PFSK-1 (cell line): ENCODE data around the gene VASH2.

Source experiments
- FOXP2 ChIP-seq: optimal IDR thresholded peaks from 2 replicates; pipeline ENCODE3; 2011; ENCODE audit warnings: borderline replicate concordance, control low read depth, inconsistent platforms; ENCODE audit not compliant: insufficient read depth; ENCODE audit errors: extremely low read length, extremely low read depth
- POLR2AphosphoS5 ChIP-seq: IDR thresholded peaks from 2 replicates; pipeline ENCODE4 v1.6.1; 2012; ENCODE audit warnings: low read depth, mild to moderate bottlenecking, control low read depth, low read length, moderate library complexity
- SIN3A ChIP-seq: IDR thresholded peaks from 2 replicates; pipeline ENCODE4 v1.6.1; 2012; ENCODE audit warnings: mild to moderate bottlenecking, low read length, moderate library complexity, borderline replicate concordance; ENCODE audit not compliant: insufficient read depth
- TAF1 ChIP-seq: IDR thresholded peaks from 2 replicates; pipeline ENCODE4 v1.6.1; 2012; ENCODE audit warnings: low read length, control low read depth, borderline replicate concordance; ENCODE audit not compliant: insufficient read depth
- TF ChIP-seq, protein P1 (sequence below), 2 experiments: IDR thresholded peaks; 2 replicates each; pipeline versions ENCODE4 v1.6.1 to v1.8.0; 2011 to 2012; ENCODE audit warnings: low read depth in 2 of 2, low read length in 2 of 2, control low read depth in 1 of 2, inconsistent platforms in 1 of 2, mild to moderate bottlenecking in 1 of 2, moderate library complexity in 1 of 2; ENCODE audit not compliant: insufficient read depth in 1 of 2

The VASH2 gene

GRCh38 chr1:212955961-212956620, 5.8 kb downstream of the VASH2 start:
- TF ChIP-seq TAF1 (no peak), SIN3A (no peak), FOXP2 (no peak), POLR2AphosphoS5 (no peak)
- TF ChIP-seq, protein P1, sequence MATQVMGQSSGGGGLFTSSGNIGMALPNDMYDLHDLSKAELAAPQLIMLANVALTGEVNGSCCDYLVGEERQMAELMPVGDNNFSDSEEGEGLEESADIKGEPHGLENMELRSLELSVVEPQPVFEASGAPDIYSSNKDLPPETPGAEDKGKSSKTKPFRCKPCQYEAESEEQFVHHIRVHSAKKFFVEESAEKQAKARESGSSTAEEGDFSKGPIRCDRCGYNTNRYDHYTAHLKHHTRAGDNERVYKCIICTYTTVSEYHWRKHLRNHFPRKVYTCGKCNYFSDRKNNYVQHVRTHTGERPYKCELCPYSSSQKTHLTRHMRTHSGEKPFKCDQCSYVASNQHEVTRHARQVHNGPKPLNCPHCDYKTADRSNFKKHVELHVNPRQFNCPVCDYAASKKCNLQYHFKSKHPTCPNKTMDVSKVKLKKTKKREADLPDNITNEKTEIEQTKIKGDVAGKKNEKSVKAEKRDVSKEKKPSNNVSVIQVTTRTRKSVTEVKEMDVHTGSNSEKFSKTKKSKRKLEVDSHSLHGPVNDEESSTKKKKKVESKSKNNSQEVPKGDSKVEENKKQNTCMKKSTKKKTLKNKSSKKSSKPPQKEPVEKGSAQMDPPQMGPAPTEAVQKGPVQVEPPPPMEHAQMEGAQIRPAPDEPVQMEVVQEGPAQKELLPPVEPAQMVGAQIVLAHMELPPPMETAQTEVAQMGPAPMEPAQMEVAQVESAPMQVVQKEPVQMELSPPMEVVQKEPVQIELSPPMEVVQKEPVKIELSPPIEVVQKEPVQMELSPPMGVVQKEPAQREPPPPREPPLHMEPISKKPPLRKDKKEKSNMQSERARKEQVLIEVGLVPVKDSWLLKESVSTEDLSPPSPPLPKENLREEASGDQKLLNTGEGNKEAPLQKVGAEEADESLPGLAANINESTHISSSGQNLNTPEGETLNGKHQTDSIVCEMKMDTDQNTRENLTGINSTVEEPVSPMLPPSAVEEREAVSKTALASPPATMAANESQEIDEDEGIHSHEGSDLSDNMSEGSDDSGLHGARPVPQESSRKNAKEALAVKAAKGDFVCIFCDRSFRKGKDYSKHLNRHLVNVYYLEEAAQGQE (IDR thresholded peaks at IDR 0.05; ENCODE audit: insufficient read depth in 1 of 2, low read depth in 2 of 2, low read length in 2 of 2): no peak

GRCh38 chr1:212957546-212957945, 7.2 kb downstream of the VASH2 start:
- TF ChIP-seq FOXP2: no peak

GRCh38 chr1:212958175-212958574, 7.8 kb downstream of the VASH2 start:
- TF ChIP-seq, protein P1 (IDR thresholded peaks at IDR 0.05; ENCODE audit: insufficient read depth in 1 of 2, low read depth in 2 of 2, low read length in 2 of 2): no peak
- no peak for TF ChIP-seq POLR2AphosphoS5
- peak; percentile 90 for TF ChIP-seq FOXP2
- TF ChIP-seq TAF1: no peak

- TF ChIP-seq POLR2AphosphoS5: no peak
- TF ChIP-seq, protein P1 (IDR thresholded peaks at IDR 0.05; ENCODE audit: insufficient read depth in 1 of 2, low read depth in 2 of 2, low read length in 2 of 2): no peak
- TF ChIP-seq SIN3A: no peak
- TF ChIP-seq TAF1: no peak
- no peak for TF ChIP-seq FOXP2
Measured at GRCh38 chr1:212959266-212960220, 9.2 kb downstream of the VASH2 start.

- TF ChIP-seq SIN3A (no peak), FOXP2 (no peak), POLR2AphosphoS5 (no peak), TAF1 (no peak)
- TF ChIP-seq, protein P1 (IDR thresholded peaks at IDR 0.05; ENCODE audit: insufficient read depth in 1 of 2, low read depth in 2 of 2, low read length in 2 of 2): no peak
Measured at GRCh38 chr1:212960932-212961331, 10.6 kb downstream of the VASH2 start.
